GM19328 (cell line): Measurements from ENCODE around the gene DELE1.

Source experiments
- ATAC-seq: cut with Tn5 transposase; IDR thresholded peaks from one replicate; pipeline ENCODE4 v1.9.1; 2021; ENCODE audit warnings: mild to moderate bottlenecking, moderate library complexity; ENCODE audit not compliant: unreplicated experiment

Gene DELE1

DNA sequence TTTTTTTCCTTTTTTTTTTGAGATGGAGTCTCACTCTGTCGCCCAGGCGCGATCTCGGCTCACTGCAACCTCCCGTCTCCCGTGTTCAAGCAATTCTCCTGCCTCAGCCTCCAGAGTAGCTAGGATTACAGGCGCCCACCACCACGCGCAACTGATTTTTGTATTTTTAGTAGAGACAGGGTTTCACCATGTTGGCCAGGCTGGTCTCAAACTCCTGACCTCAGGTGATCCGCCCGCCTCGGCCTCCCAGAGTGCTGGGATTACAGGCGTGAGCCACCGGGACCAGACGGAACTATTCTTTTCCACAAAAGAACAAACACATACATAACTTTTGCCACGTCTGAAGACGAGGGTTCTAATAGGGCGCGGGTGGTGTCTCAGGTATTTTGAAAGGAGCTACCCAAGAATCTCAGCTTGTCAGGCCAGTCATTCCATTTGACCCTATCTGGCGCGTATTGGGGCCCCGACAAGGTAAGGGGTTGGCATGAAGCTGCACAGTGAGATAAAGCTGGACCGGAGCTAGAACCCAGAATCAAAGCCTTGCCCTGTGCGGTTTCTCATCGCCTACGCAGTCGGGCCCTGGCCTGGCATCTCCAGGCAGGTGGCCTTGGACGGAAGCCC is 734 bp upstream of the DELE1 start:
- ATAC-seq, result peak; percentile 2

DNA sequence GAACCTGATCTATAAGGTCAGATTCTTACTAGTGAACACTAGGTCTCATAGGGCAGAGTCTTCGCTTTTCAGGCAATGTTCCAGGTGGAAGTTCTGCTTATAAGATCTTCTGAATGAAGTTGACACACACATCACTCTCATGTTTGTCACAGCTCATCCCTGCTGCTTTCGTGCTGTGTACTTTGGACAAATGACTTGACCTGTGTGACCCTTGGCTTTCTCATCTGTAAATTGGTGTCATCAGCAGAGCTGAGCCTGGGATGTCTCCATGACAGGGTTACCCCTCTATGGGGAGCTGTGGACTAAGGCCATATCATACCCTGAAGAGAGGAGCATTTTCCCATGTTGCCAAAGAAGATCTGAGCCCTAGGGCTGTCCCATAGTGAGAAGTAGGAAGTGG is 2.8 kb downstream of the DELE1 start:
- no peak for ATAC-seq

- no peak for ATAC-seq
These were observed 4.4 kb downstream of the DELE1 start for GRCh38 chr5:141928051-141928450.

GRCh38 chr5:141929398-141930058 is 5.9 kb downstream of the DELE1 start:
- ATAC-seq, result no peak

- no peak for ATAC-seq
These were observed 8.0 kb downstream of the DELE1 start for GRCh38 chr5:141931694-141932093.

- ATAC-seq, result no peak
These were observed 9.5 kb downstream of the DELE1 start for GRCh38 chr5:141933151-141933550.

GRCh38 chr5:141934099-141934844 is 10.6 kb downstream of the DELE1 start:
- no peak for ATAC-seq

- ATAC-seq, result no peak
These were observed 11.9 kb downstream of the DELE1 start for GRCh38 chr5:141935538-141935937.

- ATAC-seq, result no peak
These were observed 17.1 kb downstream of the DELE1 start for GRCh38 chr5:141940695-141941271.

- ATAC-seq, result no peak
These were observed 17.6 kb downstream of the DELE1 start for GRCh38 chr5:141941307-141941706.

DNA sequence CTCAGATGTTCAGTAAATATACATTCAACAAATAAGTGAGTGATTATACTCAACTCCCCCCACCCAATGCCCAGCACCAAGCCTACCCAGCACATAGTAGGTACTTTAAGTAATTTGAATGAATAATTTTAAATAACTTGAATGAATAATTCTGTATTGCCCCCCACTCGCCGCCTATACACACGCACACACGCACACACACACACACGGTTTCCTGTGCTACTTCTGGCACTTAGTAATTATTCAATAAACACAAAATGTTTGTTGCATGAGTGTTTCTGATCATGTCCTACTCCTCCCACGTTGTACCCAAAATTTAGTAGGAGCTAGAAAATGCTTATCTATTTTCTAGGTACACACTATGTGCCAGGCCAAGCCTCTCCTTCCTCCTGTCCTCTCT is 18.1 kb downstream of the DELE1 start:
- no peak for ATAC-seq

DNA sequence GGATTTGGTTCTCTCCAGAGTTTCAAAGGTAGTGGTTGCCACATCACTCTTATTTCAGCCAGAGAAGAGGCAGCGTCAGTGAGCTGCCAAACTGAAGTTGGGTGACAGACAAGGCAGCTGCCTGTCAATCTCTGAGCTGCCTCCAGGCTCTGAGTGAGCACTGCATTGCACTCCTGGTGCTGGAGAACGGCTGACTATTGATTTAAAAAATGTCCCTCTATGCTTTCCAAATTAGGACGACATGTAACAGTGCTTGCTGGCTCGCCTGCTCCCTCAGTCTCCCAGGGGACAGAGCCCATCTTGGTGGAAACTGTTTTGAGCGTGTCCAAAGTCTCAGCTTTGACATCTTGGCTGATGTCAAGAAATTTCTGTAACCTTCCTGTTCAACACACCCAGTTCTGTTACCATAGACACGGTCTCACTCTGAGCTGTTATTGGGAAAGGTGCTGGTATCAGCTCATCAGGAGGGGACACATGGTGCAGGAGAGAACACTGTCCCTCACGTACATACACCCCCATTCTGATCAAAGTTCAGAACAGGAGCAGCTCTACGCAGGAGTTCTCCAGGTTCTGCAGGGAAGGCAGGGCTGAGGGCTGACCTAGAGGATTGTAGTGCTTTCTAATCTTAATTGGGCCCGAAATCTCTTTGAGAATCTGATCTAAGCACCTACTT is 18.6 kb downstream of the DELE1 start:
- ATAC-seq, result no peak

- no peak for ATAC-seq
These were observed 20.4 kb downstream of the DELE1 start for GRCh38 chr5:141944076-141944475.

DNA sequence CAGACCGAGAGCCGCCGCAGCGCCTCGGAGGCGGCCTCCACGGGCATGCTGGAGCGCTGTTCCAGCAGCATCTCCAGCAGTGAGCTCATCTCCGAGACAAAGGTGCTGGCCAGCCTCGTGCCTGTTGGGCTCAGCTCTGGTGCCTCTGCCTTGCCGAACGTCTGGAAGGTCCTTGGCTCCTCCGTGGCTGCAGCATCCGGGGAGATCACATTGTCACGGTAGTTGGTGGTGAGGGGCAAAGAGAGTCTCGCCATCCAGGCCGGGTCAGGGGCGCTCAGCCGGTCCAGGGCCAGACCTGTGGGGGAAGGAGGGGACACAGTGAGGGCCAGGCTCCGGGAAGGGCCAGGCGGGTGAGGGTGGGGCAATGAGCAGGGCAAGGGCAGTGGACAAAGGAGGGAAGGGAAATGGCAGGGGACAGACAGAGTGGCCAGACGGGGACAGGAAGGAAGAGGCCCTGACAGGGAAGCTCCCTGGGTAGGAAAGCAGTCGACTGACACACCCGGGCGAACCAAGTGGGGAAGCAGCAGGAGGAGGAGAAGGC is 21.9 kb downstream of the DELE1 start:
- ATAC-seq, result no peak

DNA sequence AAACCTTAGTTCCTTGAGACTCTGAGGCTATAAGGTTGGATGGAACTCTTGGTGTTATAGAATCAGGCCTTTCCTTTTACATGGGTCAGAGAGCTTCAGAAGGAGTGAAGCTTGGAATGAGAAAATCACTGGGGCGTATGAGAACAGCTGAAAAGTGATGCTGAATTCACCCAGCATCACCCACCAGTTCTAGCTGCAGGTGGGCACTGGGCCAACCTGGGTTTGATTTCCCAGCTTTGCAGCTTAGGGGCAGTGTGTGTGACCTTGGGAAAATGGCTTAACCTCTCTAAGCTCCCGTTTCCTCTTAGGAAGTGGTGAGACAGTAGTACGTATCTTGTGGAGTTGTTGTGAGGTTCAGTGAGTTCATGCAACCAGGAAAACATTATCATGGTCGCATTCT is 23.6 kb downstream of the DELE1 start:
- ATAC-seq, result no peak

DNA sequence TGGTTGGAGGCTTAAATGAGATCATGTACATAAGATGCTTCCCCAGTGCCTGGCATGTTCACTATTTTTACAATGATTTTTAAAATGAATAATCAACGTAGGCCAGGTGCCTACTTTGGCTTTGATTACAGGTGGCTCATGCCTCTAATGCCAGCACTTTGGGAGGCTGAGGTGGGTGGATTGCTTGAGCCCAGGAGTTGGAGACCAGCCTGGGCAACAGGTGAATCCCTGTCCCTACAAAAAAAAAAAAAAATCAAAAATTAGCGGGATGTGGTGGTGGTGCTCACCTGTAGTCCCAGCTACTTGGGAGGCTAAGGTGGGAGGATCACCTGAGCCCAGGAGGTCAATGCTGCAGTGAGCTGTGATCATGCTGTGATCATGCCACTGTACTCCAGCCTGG is 25.1 kb downstream of the DELE1 start:
- no peak for ATAC-seq

DNA sequence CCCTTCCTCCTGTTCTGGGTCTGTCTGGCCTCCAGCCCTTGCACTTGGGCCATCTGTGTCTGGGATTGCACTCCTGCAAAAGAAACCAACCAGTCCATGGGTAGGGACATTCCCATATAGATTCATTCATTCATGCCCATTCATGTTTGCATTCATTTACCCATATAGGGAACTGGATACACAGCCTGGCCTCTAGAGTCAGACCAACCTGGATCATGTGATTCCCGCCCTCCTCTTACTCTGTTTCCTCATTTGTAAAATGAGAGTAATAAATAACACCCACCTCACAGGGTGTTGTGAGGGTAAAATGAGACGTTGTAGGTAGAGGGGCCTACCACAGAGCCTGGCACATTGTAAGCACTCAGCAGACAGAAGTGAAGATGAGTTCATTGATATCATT is 25.8 kb downstream of the DELE1 start:
- no peak for ATAC-seq

DNA sequence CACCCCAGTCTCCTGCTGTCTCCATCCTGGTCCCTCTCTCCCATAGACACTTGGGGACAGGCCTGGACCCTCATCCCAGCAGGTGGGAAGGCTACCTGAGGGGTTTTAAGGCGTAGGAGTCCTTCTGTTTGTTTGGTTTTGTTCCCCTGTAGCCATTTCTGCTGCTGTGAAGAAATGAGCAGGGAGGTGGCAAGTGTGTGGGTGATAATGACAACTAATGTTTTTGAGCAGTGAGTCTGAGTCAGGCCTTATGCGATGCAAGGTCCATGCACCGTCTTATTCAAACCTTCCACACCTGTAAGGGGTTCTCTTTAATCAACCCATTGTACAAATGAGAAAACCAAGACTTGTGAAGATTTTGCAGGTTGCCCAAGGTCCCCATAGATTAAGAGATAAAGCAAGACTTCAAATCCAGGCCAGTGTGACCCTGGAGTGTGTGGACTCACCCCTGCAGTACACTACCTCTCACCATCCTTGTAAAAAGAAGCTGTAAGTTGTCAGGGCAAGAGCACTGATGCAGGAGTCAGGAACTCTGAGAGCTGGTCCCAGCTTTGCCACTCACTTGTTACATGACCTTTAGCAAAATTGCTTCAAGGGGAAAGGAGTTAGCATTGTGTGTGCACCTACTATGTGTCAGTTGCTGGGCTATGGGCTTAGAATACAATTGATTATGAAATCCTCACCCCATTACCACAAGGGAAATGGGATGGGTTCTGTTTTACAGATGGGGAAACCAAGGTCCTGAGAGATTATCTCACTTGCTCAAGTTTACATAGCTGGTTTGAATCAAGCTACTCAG is 26.7 kb downstream of the DELE1 start:
- no peak for ATAC-seq

- ATAC-seq, result peak; percentile 81
These were observed 27.7 kb downstream of the DELE1 start for GRCh38 chr5:141951332-141951781.

DNA sequence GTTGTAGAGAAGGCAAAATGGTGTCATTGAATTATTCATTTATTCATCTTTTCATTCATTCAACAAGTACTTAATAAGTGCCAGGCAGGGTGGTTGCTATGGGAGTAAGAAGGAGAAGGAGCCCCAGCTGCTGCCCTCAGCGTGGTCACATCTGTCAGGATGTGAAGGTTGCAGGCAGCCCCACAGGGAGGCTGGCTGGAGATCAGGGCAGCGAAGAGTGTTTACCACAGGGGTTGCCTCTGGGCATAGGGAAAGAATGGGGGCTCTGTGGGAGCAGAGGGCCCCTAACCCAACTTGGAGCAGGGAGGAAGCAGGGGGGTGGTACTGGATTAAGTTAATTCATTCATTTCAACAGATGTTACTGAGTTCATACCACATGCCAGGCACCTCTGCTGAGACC is 28.3 kb downstream of the DELE1 start:
- ATAC-seq, result no peak
